ENCODE measurements around the gene ATP6AP1.

DNA sequence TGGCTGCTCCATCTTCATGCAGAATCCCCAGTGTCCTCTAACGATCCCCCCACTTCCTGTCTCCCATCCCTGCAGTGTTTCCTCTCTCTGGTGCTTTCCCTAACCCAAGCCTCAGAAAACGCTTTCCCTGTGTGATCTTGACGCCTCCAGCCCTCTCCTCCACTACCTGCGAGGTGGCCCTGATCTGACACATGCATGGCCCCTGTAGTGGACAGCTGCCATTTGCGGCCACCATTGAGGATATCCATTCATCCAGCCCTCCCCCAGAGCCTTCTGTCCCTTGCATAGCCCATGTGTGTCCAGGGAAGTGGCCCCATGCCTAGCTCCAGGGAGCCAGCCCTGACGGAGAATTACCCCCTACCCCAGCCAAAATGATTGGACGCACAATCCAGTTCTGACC, 54.8 kb downstream of the ATP6AP1 start:
- TF ChIP-seq CTCF (IDR thresholded peaks at IDR 0.05) = no peak
- TF ChIP-seq POLR2A (IDR thresholded peaks at IDR 0.05) = no peak
